T-cell (primary cell): ENCODE measurements around the gene GAST. TPM values are rescaled to one million over a fixed set of nuclear protein-coding genes. Genes with fewer than 3 reads are reported as not detected.

Experiments used
- ATAC-seq, 4 experiments: fragments of 200-7000 bp in 3 of 4; fragments of 150-1000 bp in 1 of 4; cut with Tn5 transposase; replicated peaks in 1 of 4; 1 replicate in 3 of 4; 2 replicates in 1 of 4; pipeline ENCODE4 v1.10.0; 2021; ENCODE audit warnings: moderate library complexity in 3 of 4, mild to moderate bottlenecking in 2 of 4, moderate number of reproducible peaks in 1 of 4
- CTCF ChIA-PET, 2 donors: fragments of 300-600 bp; sonication (Branson Sonifier 250); formaldehyde crosslinking; loops; one replicate each; lab custom pipeline; 2022; ENCODE audit warnings: antibody characterized with exemption in 2 of 2; lab: Charles Lee
- POLR2A ChIA-PET, 2 donors: fragments of 300-600 bp; sonication (Branson Sonifier 250); formaldehyde crosslinking; loops; one replicate each; lab custom pipeline; 2022; ENCODE audit warnings: antibody characterized with exemption in 2 of 2; lab: Charles Lee
- DNase-seq, 35 experiments: peaks; one replicate each; pipeline versions ENCODE4 v3.0.0 to v3.0.0-alpha.2; 2013 to 2023
- H3K27ac ChIP-seq: one replicate; pipeline ENCODE4 v1.5.1; 2013; ENCODE audit warnings: low read length
- H3K27me3 ChIP-seq, 2 experiments: replicated peaks in 1 of 2; 1 replicate in 1 of 2; 2 replicates in 1 of 2; pipeline versions ENCODE4 v1.6.1 to v1.7.0; 2013; ENCODE audit warnings: low read length in 1 of 2, mixed read lengths in 1 of 2; ENCODE audit not compliant: control insufficient read depth in 2 of 2, insufficient read depth in 2 of 2; ENCODE audit errors: extremely low read depth in 1 of 2
- H3K36me3 ChIP-seq, 2 donors: 1 replicate in 1 of 2; 2 replicates in 1 of 2; pipeline versions ENCODE4 v1.6.1 to v1.7.0; 2013; ENCODE audit warnings: low read length in 1 of 2; ENCODE audit not compliant: control insufficient read depth in 2 of 2, insufficient read depth in 1 of 2; ENCODE audit errors: extremely low read depth in 1 of 2
- H3K4me1 ChIP-seq, 2 experiments: 1 replicate in 1 of 2; 2 replicates in 1 of 2; pipeline versions ENCODE4 v1.6.1 to v1.7.0; 2013; ENCODE audit warnings: low read length in 2 of 2, mixed read lengths in 1 of 2; ENCODE audit not compliant: insufficient read depth in 2 of 2, control insufficient read depth in 1 of 2; ENCODE audit errors: extremely low read depth in 1 of 2
- H3K4me3 ChIP-seq, 2 donors: 1 replicate in 1 of 2; 2 replicates in 1 of 2; pipeline versions ENCODE4 v1.5.1 to v1.7.0; 2013; ENCODE audit warnings: mild to moderate bottlenecking in 2 of 2, low read length in 1 of 2, moderate library complexity in 1 of 2; ENCODE audit not compliant: control insufficient read depth in 1 of 2; ENCODE audit errors: extremely low read depth in 1 of 2
- H3K9me3 ChIP-seq: 2 replicates; pipeline ENCODE4 v1.7.0; 2013
- H3K27ac Mint-ChIP-seq, 2 donors: one replicate each; pipeline ENCODE4 v1.8.0; 2020 to 2021; ENCODE audit warnings: mild to moderate bottlenecking in 2 of 2, mixed read lengths in 2 of 2
- H3K27me3 Mint-ChIP-seq, 2 donors: one replicate each; pipeline ENCODE4 v1.8.0; 2021 to 2022; ENCODE audit warnings: mixed read lengths in 2 of 2
- H3K36me3 Mint-ChIP-seq: one replicate; pipeline ENCODE4 v1.8.0; 2021; ENCODE audit warnings: mixed read lengths
- H3K4me1 Mint-ChIP-seq, 3 donors: one replicate each; pipeline ENCODE4 v1.8.0; 2020 to 2022; ENCODE audit warnings: mixed read lengths in 3 of 3, mild to moderate bottlenecking in 1 of 3
- H3K4me3 Mint-ChIP-seq, 3 donors: one replicate each; pipeline ENCODE4 v1.8.0; 2020 to 2022; ENCODE audit warnings: mild to moderate bottlenecking in 3 of 3, mixed read lengths in 3 of 3, moderate library complexity in 3 of 3
- H3K9me3 Mint-ChIP-seq, 3 donors: one replicate each; pipeline ENCODE4 v1.8.0; 2020 to 2022; ENCODE audit warnings: mixed read lengths in 3 of 3
- WGBS: methylation state at CpG from one replicate; pipeline ENCODE4 v1.1.5; 2013; ENCODE audit warnings: missing lambda C conversion rate; ENCODE audit not compliant: insufficient coverage; 5-methylcytosine and 5-hydroxymethylcytosine counted together
- total RNA-seq, 35 experiments: library from RNA in 6 of 35; stranded (reverse) in 6 of 35; fragments of 120-200 nt in 1 of 35; gene quantifications; one replicate each; pipeline versions ENCODE4 v1.2.1 to v1.2.4 and lab custom pipeline; 2013 to 2026

Gene GAST
- total RNA-seq, 5 donors from 2014 or later (not counting 1 experiment from before 2014, with no cell fraction given), result not detected

GRCh38 chr17:41739661-41740352 is 27.7 kb downstream of the GAST start:
- H3K4me3 Mint-ChIP-seq, result no peak overlapping the region
- ATAC-seq (no peak), DNase-seq (no peak)
- Histone ChIP-seq H3K4me3 (no peak overlapping the region), H3K27ac (no peak overlapping the region), H3K9me3 (no peaks in the 10 kb centered on the region), H3K27me3 (peaks cover 0 to 33% of the 10 kb centered on the region in 2 experiments), H3K36me3 (no peaks in the 10 kb centered on the region), H3K4me1 (peaks cover 0 to 13% of the 10 kb centered on the region in 2 experiments)
- peaks cover 0 to 8% (median 2%) of the 10 kb centered on the region in 3 donors for H3K4me1 Mint-ChIP-seq
- WGBS, result 68% methylated on average over 3 of the region's 9 CpGs
- no peak overlapping the region for H3K27ac Mint-ChIP-seq
- H3K36me3 Mint-ChIP-seq, result no peaks in the 10 kb centered on the region
- CTCF ChIA-PET, result no interaction called here
- POLR2A ChIA-PET, result no interaction called here
- peaks cover 26 to 30% of the 10 kb centered on the region in 2 donors for H3K27me3 Mint-ChIP-seq
- no peaks in the 10 kb centered on the region for H3K9me3 Mint-ChIP-seq

- WGBS, result no CpG with 5 or more reads among the region's 5 CpGs
- DNase-seq (no peak), ATAC-seq (no peak)
- peaks cover 0 to 8% of the 10 kb centered on the region in 2 experiments for H3K4me1 ChIP-seq
- H3K27ac ChIP-seq, result no peak overlapping the region
- ChIA-PET CTCF (no interaction called here), POLR2A (no interaction called here)
- H3K27ac Mint-ChIP-seq, result no peak overlapping the region
- no peaks in the 10 kb centered on the region for H3K36me3 ChIP-seq
- no peaks in the 10 kb centered on the region for H3K36me3 Mint-ChIP-seq
- no peak overlapping the region for H3K4me3 Mint-ChIP-seq
- H3K4me1 Mint-ChIP-seq, result peaks cover 0 to 4% (median 0%) of the 10 kb centered on the region in 3 donors
- H3K27me3 ChIP-seq, result peaks cover 0 to 26% of the 10 kb centered on the region in 2 experiments
- H3K4me3 ChIP-seq, result no peak overlapping the region
- no peaks in the 10 kb centered on the region for H3K9me3 ChIP-seq
- H3K9me3 Mint-ChIP-seq, result no peaks in the 10 kb centered on the region
- H3K27me3 Mint-ChIP-seq, result peaks cover 21 to 24% of the 10 kb centered on the region in 2 donors
Observed at GRCh38 chr17:41740506-41740905, 28.4 kb downstream of the GAST start.

- Histone ChIP-seq H3K36me3 (no peaks in the 10 kb centered on the region), H3K4me3 (no peak overlapping the region), H3K27ac (no peak overlapping the region), H3K9me3 (no peaks in the 10 kb centered on the region), H3K27me3 (peaks cover 0 to 14% of the 10 kb centered on the region in 2 experiments), H3K4me1 (peaks cover 0 to 8% of the 10 kb centered on the region in 2 experiments)
- H3K27ac Mint-ChIP-seq, result no peak overlapping the region
- ATAC-seq (no peak), DNase-seq (no peak)
- H3K27me3 Mint-ChIP-seq, result peaks cover 10 to 17% of the 10 kb centered on the region in 2 donors
- no peaks in the 10 kb centered on the region for H3K36me3 Mint-ChIP-seq
- POLR2A ChIA-PET, result no interaction called here
- 84% methylated on average over 8 of the region's 9 CpGs for WGBS
- peaks cover 0 to 4% (median 0%) of the 10 kb centered on the region in 3 donors for H3K4me1 Mint-ChIP-seq
- CTCF ChIA-PET, result no interaction called here
- no peaks in the 10 kb centered on the region for H3K9me3 Mint-ChIP-seq
- H3K4me3 Mint-ChIP-seq, result no peak overlapping the region
Observed at GRCh38 chr17:41741709-41742108, 29.6 kb downstream of the GAST start.

GRCh38 chr17:41748275-41748674 is 36.1 kb downstream of the GAST start:
- ATAC-seq (no peak), DNase-seq (no peak)
- Histone ChIP-seq H3K9me3 (no peaks in the 10 kb centered on the region), H3K4me1 (no peaks in the 10 kb centered on the region), H3K27ac (no peak overlapping the region), H3K27me3 (peaks cover 0 to 12% of the 10 kb centered on the region in 2 experiments), H3K4me3 (no peak overlapping the region), H3K36me3 (no peaks in the 10 kb centered on the region)
- no peaks in the 10 kb centered on the region for H3K4me1 Mint-ChIP-seq
- H3K36me3 Mint-ChIP-seq, result no peaks in the 10 kb centered on the region
- H3K4me3 Mint-ChIP-seq, result no peak overlapping the region
- no peaks in the 10 kb centered on the region for H3K9me3 Mint-ChIP-seq
- WGBS, result no CpG with 5 or more reads among the region's 6 CpGs
- no peak overlapping the region for H3K27ac Mint-ChIP-seq
- POLR2A ChIA-PET, result no interaction called here
- CTCF ChIA-PET, result interaction anchor here (0.6 to 0.7 kb wide), 3 partner anchors 68 to 300 kb away, joined by 3 to 8 read pairs (median 3); no protein-coding TSS in a partner anchor
- peaks cover 0 to 5% of the 10 kb centered on the region in 2 donors for H3K27me3 Mint-ChIP-seq

GRCh38 chr17:41750862-41751261 is 38.7 kb downstream of the GAST start:
- H3K9me3 Mint-ChIP-seq, result no peaks in the 10 kb centered on the region
- no peaks in the 10 kb centered on the region for H3K4me1 ChIP-seq
- no peaks in the 10 kb centered on the region for H3K4me1 Mint-ChIP-seq
- no peak overlapping the region for H3K27ac ChIP-seq
- H3K27ac Mint-ChIP-seq, result no peak overlapping the region
- H3K4me3 Mint-ChIP-seq, result no peak overlapping the region
- H3K36me3 Mint-ChIP-seq, result no peaks in the 10 kb centered on the region
- peaks cover 0 to 5% of the 10 kb centered on the region in 2 donors for H3K27me3 Mint-ChIP-seq
- 73% methylated on average over 3 of the region's 4 CpGs for WGBS
- no peak for ATAC-seq
- DNase-seq, result no peak
- H3K27me3 ChIP-seq, result peaks cover 0 to 29% of the 10 kb centered on the region in 2 experiments
- no peak overlapping the region for H3K4me3 ChIP-seq
- H3K36me3 ChIP-seq, result peaks cover 0 to 2% of the 10 kb centered on the region in 2 donors
- no peaks in the 10 kb centered on the region for H3K9me3 ChIP-seq
- ChIA-PET CTCF (interaction anchor here in 1 of 2 donors (0.5 kb wide), 1 partner anchor 8 kb away, joined by 5 read pairs; no protein-coding TSS in a partner anchor), POLR2A (no interaction called here)

- no peaks in the 10 kb centered on the region for H3K36me3 Mint-ChIP-seq
- no peak overlapping the region for H3K27ac Mint-ChIP-seq
- ChIA-PET CTCF (no interaction called here), POLR2A (no interaction called here)
- H3K36me3 ChIP-seq, result peaks cover 0 to 3% of the 10 kb centered on the region in 2 donors
- no peak for DNase-seq
- no peaks in the 10 kb centered on the region for H3K9me3 Mint-ChIP-seq
- H3K27ac ChIP-seq, result no peak overlapping the region
- WGBS, result no CpG with 5 or more reads among the region's 3 CpGs
- H3K4me1 Mint-ChIP-seq, result no peaks in the 10 kb centered on the region
- peaks cover 0 to 31% of the 10 kb centered on the region in 2 experiments for H3K27me3 ChIP-seq
- H3K9me3 ChIP-seq, result no peaks in the 10 kb centered on the region
- peaks cover 0 to 4% of the 10 kb centered on the region in 2 donors for H3K27me3 Mint-ChIP-seq
- H3K4me3 ChIP-seq, result no peak overlapping the region
- no peak for ATAC-seq
- no peaks in the 10 kb centered on the region for H3K4me1 ChIP-seq
- H3K4me3 Mint-ChIP-seq, result no peak overlapping the region
Observed at GRCh38 chr17:41751288-41751687, 39.2 kb downstream of the GAST start.
